Spleen (tissue), 11 donors: ENCODE measurements around the gene CLDN16. TPM values are rescaled to one million over a fixed set of nuclear protein-coding genes. Genes with fewer than 3 reads are reported as not detected.

Experiments
- DNase-seq: peaks from one replicate; pipeline ENCODE4 v3.0.0-alpha.2; 2020
- H3K27ac ChIP-seq, 8 donors: fragments of 200-600 bp; sonication (generic) in 7 of 8; 1 replicate in 4 of 8; 2 replicates in 4 of 8; pipeline versions ENCODE4 v1.5.0 to v1.8.0; 2016 to 2021; ENCODE audit warnings: inconsistent platforms in 4 of 8, mild to moderate bottlenecking in 4 of 8, moderate library complexity in 1 of 8
- H3K27me3 ChIP-seq, 7 donors: fragments of 200-600 bp; sonication (generic) in 6 of 7; replicated peaks in 1 of 7; 1 replicate in 4 of 7; 2 replicates in 3 of 7; pipeline versions ENCODE4 v1.5.0 to v1.8.0; 2016 to 2021; ENCODE audit warnings: inconsistent platforms in 3 of 7, mild to moderate bottlenecking in 1 of 7
- H3K36me3 ChIP-seq, 6 donors: fragments of 200-600 bp; sonication (generic) in 5 of 6; 1 replicate in 4 of 6; 2 replicates in 2 of 6; pipeline versions ENCODE4 v1.5.0 to v1.8.0; 2016 to 2021; ENCODE audit warnings: inconsistent platforms in 2 of 6
- H3K4me1 ChIP-seq, 6 donors: fragments of 200-600 bp; sonication (generic) in 5 of 6; 1 replicate in 3 of 6; 2 replicates in 3 of 6; pipeline versions ENCODE4 v1.5.0 to v1.8.0; 2016 to 2021; ENCODE audit warnings: inconsistent platforms in 3 of 6
- H3K4me3 ChIP-seq, 8 donors: fragments of 200-600 bp; sonication (generic) in 7 of 8; 1 replicate in 4 of 8; 2 replicates in 4 of 8; pipeline versions ENCODE4 v1.5.0 to v1.8.0; 2016 to 2021; ENCODE audit warnings: inconsistent platforms in 4 of 8, mild to moderate bottlenecking in 4 of 8, moderate library complexity in 2 of 8
- H3K9me3 ChIP-seq, 8 donors: fragments of 200-600 bp; sonication (generic) in 7 of 8; 1 replicate in 4 of 8; 2 replicates in 4 of 8; pipeline versions ENCODE4 v1.5.0 to v1.8.0; 2016 to 2021; ENCODE audit warnings: inconsistent platforms in 4 of 8
- POLR2A ChIP-seq, 3 donors: fragments of 450-650 bp; IDR thresholded peaks; one replicate each; pipeline ENCODE4 v1.5.1; 2017; ENCODE audit warnings: antibody characterized with exemption in 3 of 3, mild to moderate bottlenecking in 1 of 3
- POLR2AphosphoS5 ChIP-seq, 3 donors: sonication (generic); formaldehyde crosslinking; IDR thresholded peaks; one replicate each; pipeline ENCODE4 v1.5.1; 2017; ENCODE audit warnings: antibody characterized with exemption in 3 of 3
- WGBS, 5 donors: extraction: QIAGEN DNeasy Blood & Tissue Kit in 3 of 5; methylation state at CpG; one replicate each; pipeline versions ENCODE4 v1.1.5 to v1.1.7; 2013 to 2018; 5-methylcytosine and 5-hydroxymethylcytosine counted together
- intact Hi-C: fragments of 100-400 bp; cut with DNase I; formaldehyde crosslinking; loops from one replicate; pipeline ENCODE4 v1.15.0; 2023; ENCODE audit warnings: low total_unique reads
- polyA plus RNA-seq, 3 donors: library from polyadenylated mRNA; stranded (reverse); fragments of 200-250 nt; gene quantifications; one replicate each; pipeline ENCODE4 v1.2.1, GENCODE V29; 2013
- total RNA-seq, 7 donors: library from RNA; depleted of rRNA in 3 of 7; stranded (reverse); fragments of >200 nt in 3 of 7; fragmentation: NEBNext Ultra II Directional in 4 of 7; extraction: Animal tissue kit (Norgen Biotek cat#: 25700) in 4 of 7; gene quantifications; one replicate each; pipeline versions ENCODE4 v1.1.0 to v1.2.1, GENCODE V29; 2016 to 2021
- TF ChIP-seq, protein P1 (sequence below), 11 experiments: fragments of 200-600 bp in 7 of 11; fragments of 450-650 bp in 4 of 11; sonication (generic) in 4 of 11; IDR thresholded peaks in 8 of 11; conservative IDR thresholded peaks in 3 of 11; 1 replicate in 7 of 11; 2 replicates in 4 of 11; pipeline versions ENCODE4 v1.4.0 to v1.8.0; 2016 to 2021; ENCODE audit warnings: antibody characterized with exemption in 11 of 11, inconsistent platforms in 4 of 11, mild to moderate bottlenecking in 1 of 11
- donor health status: healthy with polysubstance abuse.
- donor health status: DM: no; HTN: no; CAD: no; lungs with moderate emphysema.
- donor health status: DM: no; HTN: no; CAD: no.
- donor health status: Bipolar disorder and iron deficiency.
- donor health status: healthy.
- donor health status: DM: no; HTN: no; CAD: no.
- donor health status: DM: yes; HTN: yes; CAD: no.

CLDN16 gene
- total and polyA plus RNA-seq, 10 donors = 0.06 to 0.08 (median 0.07) TPM; not detected in 7

GRCh38 chr3:190375671-190376070 lies 12.3 kb upstream of the CLDN16 start:
- H3K27me3 ChIP-seq = no peaks in the 10 kb centered on the region
- H3K4me1 ChIP-seq = no peaks in the 10 kb centered on the region
- H3K27ac ChIP-seq = no peak overlapping the region
- no peaks in the 10 kb centered on the region for H3K9me3 ChIP-seq
- no peaks in the 10 kb centered on the region for H3K36me3 ChIP-seq
- DNase-seq = no peak
- intact Hi-C loops = no loop called here
- H3K4me3 ChIP-seq = no peak overlapping the region
- 69 to 79% (median 76%) methylated on average over 3 of the region's 3 CpGs for WGBS, 5 donors
- TF ChIP-seq POLR2A (IDR thresholded peaks at IDR 0.05) (no peak), POLR2AphosphoS5 (IDR thresholded peaks at IDR 0.05) (no peak)
- TF ChIP-seq, protein P1, sequence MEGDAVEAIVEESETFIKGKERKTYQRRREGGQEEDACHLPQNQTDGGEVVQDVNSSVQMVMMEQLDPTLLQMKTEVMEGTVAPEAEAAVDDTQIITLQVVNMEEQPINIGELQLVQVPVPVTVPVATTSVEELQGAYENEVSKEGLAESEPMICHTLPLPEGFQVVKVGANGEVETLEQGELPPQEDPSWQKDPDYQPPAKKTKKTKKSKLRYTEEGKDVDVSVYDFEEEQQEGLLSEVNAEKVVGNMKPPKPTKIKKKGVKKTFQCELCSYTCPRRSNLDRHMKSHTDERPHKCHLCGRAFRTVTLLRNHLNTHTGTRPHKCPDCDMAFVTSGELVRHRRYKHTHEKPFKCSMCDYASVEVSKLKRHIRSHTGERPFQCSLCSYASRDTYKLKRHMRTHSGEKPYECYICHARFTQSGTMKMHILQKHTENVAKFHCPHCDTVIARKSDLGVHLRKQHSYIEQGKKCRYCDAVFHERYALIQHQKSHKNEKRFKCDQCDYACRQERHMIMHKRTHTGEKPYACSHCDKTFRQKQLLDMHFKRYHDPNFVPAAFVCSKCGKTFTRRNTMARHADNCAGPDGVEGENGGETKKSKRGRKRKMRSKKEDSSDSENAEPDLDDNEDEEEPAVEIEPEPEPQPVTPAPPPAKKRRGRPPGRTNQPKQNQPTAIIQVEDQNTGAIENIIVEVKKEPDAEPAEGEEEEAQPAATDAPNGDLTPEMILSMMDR (IDR thresholded peaks at IDR 0.05 in 8 of 11, conservative IDR thresholded peaks at IDR 0.05 in 3 of 11) = no peak

- DNase-seq = no peak
- intact Hi-C loops = no loop called here
- H3K9me3 ChIP-seq = no peaks in the 10 kb centered on the region
- H3K27ac ChIP-seq = no peak overlapping the region
- no peaks in the 10 kb centered on the region for H3K4me1 ChIP-seq
- WGBS, 5 donors = 84 to 94% (median 86%) methylated on average over 6 of the region's 6 CpGs
- H3K27me3 ChIP-seq = no peaks in the 10 kb centered on the region
- TF ChIP-seq POLR2A (IDR thresholded peaks at IDR 0.05) (no peak), POLR2AphosphoS5 (IDR thresholded peaks at IDR 0.05) (no peak)
- TF ChIP-seq, protein P1 (IDR thresholded peaks at IDR 0.05 in 8 of 11, conservative IDR thresholded peaks at IDR 0.05 in 3 of 11) = no peak
- no peak overlapping the region for H3K4me3 ChIP-seq
- no peaks in the 10 kb centered on the region for H3K36me3 ChIP-seq
Observed at GRCh38 chr3:190378240-190378891, 9.6 kb upstream of the CLDN16 start.

DNA sequence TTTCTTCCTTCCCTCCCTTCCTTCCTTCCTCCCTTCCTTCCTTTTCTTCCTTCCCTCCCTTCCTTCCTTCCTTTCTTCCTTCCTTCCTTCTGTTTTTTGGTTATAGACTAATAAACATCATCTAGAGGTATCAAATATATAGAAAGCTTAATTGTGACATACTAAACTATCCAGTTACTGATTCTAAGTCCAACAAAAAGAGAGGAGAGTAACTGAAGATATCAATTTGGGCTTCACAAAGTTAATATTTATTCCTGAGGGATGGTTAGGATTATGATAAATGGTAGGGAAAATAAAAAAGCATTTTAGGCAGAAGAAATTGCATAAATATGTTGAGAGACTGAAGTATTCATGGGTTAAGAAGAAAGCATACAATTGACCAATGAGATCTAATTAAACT lies 7.8 kb upstream of the CLDN16 start:
- Histone ChIP-seq H3K4me1 (no peaks in the 10 kb centered on the region), H3K27ac (no peak overlapping the region), H3K27me3 (no peaks in the 10 kb centered on the region), H3K4me3 (no peak overlapping the region), H3K9me3 (no peaks in the 10 kb centered on the region), H3K36me3 (no peaks in the 10 kb centered on the region)
- intact Hi-C loops = no loop called here
- TF ChIP-seq POLR2AphosphoS5 (IDR thresholded peaks at IDR 0.05) = no peak
- TF ChIP-seq, protein P1 (IDR thresholded peaks at IDR 0.05 in 8 of 11, conservative IDR thresholded peaks at IDR 0.05 in 3 of 11) = no peak
- TF ChIP-seq POLR2A (IDR thresholded peaks at IDR 0.05) = no peak
- DNase-seq = no peak

DNA sequence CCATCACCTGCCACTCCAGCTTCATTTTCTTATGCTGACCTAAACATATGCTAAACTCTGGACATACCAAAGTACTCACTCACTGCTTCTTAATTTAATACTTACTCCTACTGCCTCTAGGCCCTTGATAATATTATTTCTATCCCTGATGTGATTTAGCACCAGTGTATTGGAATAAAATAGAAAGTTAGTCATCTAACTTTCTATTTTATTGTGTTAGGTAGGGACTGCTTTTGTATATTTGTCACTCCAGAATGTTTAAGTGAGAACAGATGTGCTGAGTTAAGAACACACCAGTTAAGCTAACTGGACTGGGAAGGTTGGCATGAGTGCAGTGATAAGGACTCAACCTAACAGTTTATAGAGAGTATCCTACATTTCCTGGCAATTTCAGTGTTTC lies 6.5 kb upstream of the CLDN16 start:
- H3K4me3 ChIP-seq = no peak overlapping the region
- H3K9me3 ChIP-seq = no peaks in the 10 kb centered on the region
- no peak for TF ChIP-seq POLR2A (IDR thresholded peaks at IDR 0.05)
- TF ChIP-seq POLR2AphosphoS5 (IDR thresholded peaks at IDR 0.05) = no peak
- TF ChIP-seq, protein P1 (IDR thresholded peaks at IDR 0.05 in 8 of 11, conservative IDR thresholded peaks at IDR 0.05 in 3 of 11) = no peak
- intact Hi-C loops = no loop called here
- DNase-seq = no peak
- H3K36me3 ChIP-seq = no peaks in the 10 kb centered on the region
- no peaks in the 10 kb centered on the region for H3K4me1 ChIP-seq
- H3K27ac ChIP-seq = no peak overlapping the region
- H3K27me3 ChIP-seq = no peaks in the 10 kb centered on the region
